ENCODE data around the gene ARID1B.

The ARID1B gene

GRCh38 chr6:157025437-157025836, 248.3 kb downstream of the ARID1B start:
- H3K4me3 ChIP-seq (ENCODE audit: low read depth, low read length), result no peak overlapping the region
- H3K27ac ChIP-seq (ENCODE audit: extremely low read depth, low read depth, low read length), result no peak overlapping the region
- ChIA-PET CTCF (no interaction called here), POLR2A (no interaction called here)
- no peaks in the 10 kb centered on the region for H3K36me3 ChIP-seq (ENCODE audit: control insufficient read depth in 2 of 2, insufficient read depth in 1 of 2, low read length in 2 of 2)
- peaks cover 6% of the 10 kb centered on the region; the same call in 1 of the 2 replicates for H3K4me1 ChIP-seq (ENCODE audit: control insufficient read depth, insufficient read depth, low read length)
- H3K9me3 ChIP-seq (ENCODE audit: control insufficient read depth, insufficient read depth, low read depth, low read length), result no peaks in the 10 kb centered on the region
- TF ChIP-seq ZNF610 (tag by site-specific recombination; IDR thresholded peaks at IDR 0.05; ENCODE audit: borderline replicate concordance) (0 out of 2 replicates have a peak, but pooled peaks have one; percentile 19), OSR2 (tag by site-specific recombination; IDR thresholded peaks at IDR 0.05) (no peak), ZNF184 (tag by site-specific recombination; IDR thresholded peaks at IDR 0.05) (0 out of 2 replicates have a peak, but pooled peaks have one; percentile 37), ZNF350 (tag by site-specific recombination; IDR thresholded peaks at IDR 0.05) (0 out of 2 replicates have a peak, but pooled peaks have one; percentile 43), ZNF549 (tag by site-specific recombination; IDR thresholded peaks at IDR 0.05) (peak; percentile 63), ZNF10 (tag by site-specific recombination; IDR thresholded peaks at IDR 0.05) (peak; percentile 87), INSM2 (tag by site-specific recombination; IDR thresholded peaks at IDR 0.05) (no peak), ZNF521 (tag by site-specific recombination; IDR thresholded peaks at IDR 0.05) (no peak), ZNF76 (tag by site-specific recombination; IDR thresholded peaks at IDR 0.05; ENCODE audit: borderline replicate concordance, low read depth) (no peak), SETDB1 (IDR thresholded peaks at IDR 0.05; ENCODE audit: insufficient read length, low read length) (peak; percentile 87), ZNF626 (tag by site-specific recombination; IDR thresholded peaks at IDR 0.05) (peak; percentile 35; the same call in 1 of the 2 replicates)
- TF ChIP-seq, protein P1, sequence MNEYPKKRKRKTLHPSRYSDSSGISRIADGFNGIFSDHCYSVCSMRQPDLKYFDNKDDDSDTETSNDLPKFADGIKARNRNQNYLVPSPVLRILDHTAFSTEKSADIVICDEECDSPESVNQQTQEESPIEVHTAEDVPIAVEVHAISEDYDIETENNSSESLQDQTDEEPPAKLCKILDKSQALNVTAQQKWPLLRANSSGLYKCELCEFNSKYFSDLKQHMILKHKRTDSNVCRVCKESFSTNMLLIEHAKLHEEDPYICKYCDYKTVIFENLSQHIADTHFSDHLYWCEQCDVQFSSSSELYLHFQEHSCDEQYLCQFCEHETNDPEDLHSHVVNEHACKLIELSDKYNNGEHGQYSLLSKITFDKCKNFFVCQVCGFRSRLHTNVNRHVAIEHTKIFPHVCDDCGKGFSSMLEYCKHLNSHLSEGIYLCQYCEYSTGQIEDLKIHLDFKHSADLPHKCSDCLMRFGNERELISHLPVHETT (tag by site-specific recombination; IDR thresholded peaks at IDR 0.05), result 0 out of 2 replicates have a peak, but pooled peaks have one; percentile 41
- TF ChIP-seq, protein P2, sequence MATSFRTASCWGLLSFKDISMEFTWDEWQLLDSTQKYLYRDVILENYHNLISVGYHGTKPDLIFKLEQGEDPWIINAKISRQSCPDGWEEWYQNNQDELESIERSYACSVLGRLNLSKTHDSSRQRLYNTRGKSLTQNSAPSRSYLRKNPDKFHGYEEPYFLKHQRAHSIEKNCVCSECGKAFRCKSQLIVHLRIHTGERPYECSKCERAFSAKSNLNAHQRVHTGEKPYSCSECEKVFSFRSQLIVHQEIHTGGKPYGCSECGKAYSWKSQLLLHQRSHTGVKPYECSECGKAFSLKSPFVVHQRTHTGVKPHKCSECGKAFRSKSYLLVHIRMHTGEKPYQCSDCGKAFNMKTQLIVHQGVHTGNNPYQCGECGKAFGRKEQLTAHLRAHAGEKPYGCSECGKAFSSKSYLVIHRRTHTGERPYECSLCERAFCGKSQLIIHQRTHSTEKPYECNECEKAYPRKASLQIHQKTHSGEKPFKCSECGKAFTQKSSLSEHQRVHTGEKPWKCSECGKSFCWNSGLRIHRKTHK (tag by site-specific recombination; IDR thresholded peaks at IDR 0.05), result 0 out of 2 replicates have a peak, but pooled peaks have one; percentile 36

GRCh38 chr6:157029980-157030690, 253.0 kb downstream of the ARID1B start:
- POLR2A ChIA-PET, result no interaction called here
- Histone ChIP-seq H3K9me3 (ENCODE audit: control insufficient read depth, insufficient read depth, low read depth, low read length) (no peaks in the 10 kb centered on the region), H3K4me3 (ENCODE audit: low read depth, low read length) (no peak overlapping the region), H3K27ac (ENCODE audit: extremely low read depth, low read depth, low read length) (no peak overlapping the region), H3K36me3 (ENCODE audit: control insufficient read depth in 2 of 2, insufficient read depth in 1 of 2, low read length in 2 of 2) (no peaks in the 10 kb centered on the region), H3K4me1 (ENCODE audit: control insufficient read depth, insufficient read depth, low read length) (no peaks in the 10 kb centered on the region)
- CTCF ChIA-PET, result interaction anchor here (1.7 to 2.1 kb wide), 2 partner anchors 16 to 88 kb away, joined by 8 to 10 read pairs; no protein-coding TSS in a partner anchor
- TF ChIP-seq OSR2 (tag by site-specific recombination; IDR thresholded peaks at IDR 0.05) (0 out of 2 replicates have a peak, but pooled peaks have one; percentile 9), ZBTB17 (tag by site-specific recombination; IDR thresholded peaks at IDR 0.05) (0 out of 2 replicates have a peak, but pooled peaks have one; percentile 20), ZBTB21 (tag by site-specific recombination; IDR thresholded peaks at IDR 0.05) (no peak), SCRT1 (tag by site-specific recombination; IDR thresholded peaks at IDR 0.05; ENCODE audit: borderline replicate concordance) (no peak), ZNF335 (tag by site-specific recombination; conservative IDR thresholded peaks at IDR 0.05) (no peak), ZNF785 (tag by site-specific recombination; IDR thresholded peaks at IDR 0.05) (no peak), TRIM28 (IDR thresholded peaks at IDR 0.05; ENCODE audit: borderline replicate concordance, low read length) (peak; percentile 94; the same call in 1 of the 2 replicates), ZNF610 (tag by site-specific recombination; IDR thresholded peaks at IDR 0.05; ENCODE audit: borderline replicate concordance) (no peak), ZXDB (tag by site-specific recombination; IDR thresholded peaks at IDR 0.05) (no peak), ZNF510 (tag by site-specific recombination; IDR thresholded peaks at IDR 0.05; ENCODE audit: insufficient replicate concordance) (no peak), ZNF514 (tag by site-specific recombination; IDR thresholded peaks at IDR 0.05) (no peak), ZNF792 (tag by site-specific recombination; IDR thresholded peaks at IDR 0.05) (no peak), SETDB1 (IDR thresholded peaks at IDR 0.05; ENCODE audit: insufficient read length, low read length) (peak; percentile 61)

All from HEK293 (cell line).